ENCODE data around the gene UBP1.

The UBP1 gene

DNA sequence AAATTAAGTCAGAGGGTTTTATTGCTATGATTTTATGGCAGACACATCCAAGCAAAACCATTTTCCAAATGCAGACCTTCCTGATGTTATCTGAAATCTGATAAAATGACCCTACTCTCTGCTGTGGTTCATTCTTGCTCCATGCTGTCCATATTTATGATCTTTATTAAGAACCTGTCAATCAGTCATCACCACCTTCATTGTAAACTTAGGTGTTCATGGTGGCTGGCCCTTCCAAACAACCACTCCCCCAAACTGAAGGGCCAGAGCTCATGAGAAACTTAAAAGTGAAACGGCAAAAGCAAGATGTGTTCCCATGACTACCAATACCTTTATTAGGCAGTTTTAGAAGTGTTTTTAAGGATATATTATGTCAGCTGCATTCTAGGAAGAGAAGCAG, 53.6 kb downstream of the UBP1 start:
- DNase-seq (ENCODE audit: extremely low read depth, insufficient read length) = no peak
- H3K27me3 ChIP-seq (replicated peaks; ENCODE audit: control insufficient read depth, insufficient read depth, low read length) = no peaks in the 10 kb centered on the region
- no peak overlapping the region for H3K4me3 ChIP-seq (replicated peaks; ENCODE audit: low read depth, low read length)
- peaks cover 9% of the 10 kb centered on the region for H3K36me3 ChIP-seq (ENCODE audit: control insufficient read depth, insufficient read depth, low read length)
- TF ChIP-seq, protein P1, sequence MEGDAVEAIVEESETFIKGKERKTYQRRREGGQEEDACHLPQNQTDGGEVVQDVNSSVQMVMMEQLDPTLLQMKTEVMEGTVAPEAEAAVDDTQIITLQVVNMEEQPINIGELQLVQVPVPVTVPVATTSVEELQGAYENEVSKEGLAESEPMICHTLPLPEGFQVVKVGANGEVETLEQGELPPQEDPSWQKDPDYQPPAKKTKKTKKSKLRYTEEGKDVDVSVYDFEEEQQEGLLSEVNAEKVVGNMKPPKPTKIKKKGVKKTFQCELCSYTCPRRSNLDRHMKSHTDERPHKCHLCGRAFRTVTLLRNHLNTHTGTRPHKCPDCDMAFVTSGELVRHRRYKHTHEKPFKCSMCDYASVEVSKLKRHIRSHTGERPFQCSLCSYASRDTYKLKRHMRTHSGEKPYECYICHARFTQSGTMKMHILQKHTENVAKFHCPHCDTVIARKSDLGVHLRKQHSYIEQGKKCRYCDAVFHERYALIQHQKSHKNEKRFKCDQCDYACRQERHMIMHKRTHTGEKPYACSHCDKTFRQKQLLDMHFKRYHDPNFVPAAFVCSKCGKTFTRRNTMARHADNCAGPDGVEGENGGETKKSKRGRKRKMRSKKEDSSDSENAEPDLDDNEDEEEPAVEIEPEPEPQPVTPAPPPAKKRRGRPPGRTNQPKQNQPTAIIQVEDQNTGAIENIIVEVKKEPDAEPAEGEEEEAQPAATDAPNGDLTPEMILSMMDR (IDR thresholded peaks at IDR 0.05; ENCODE audit: insufficient read depth, low read length, poor library complexity, severe bottlenecking) = no peak

DNA sequence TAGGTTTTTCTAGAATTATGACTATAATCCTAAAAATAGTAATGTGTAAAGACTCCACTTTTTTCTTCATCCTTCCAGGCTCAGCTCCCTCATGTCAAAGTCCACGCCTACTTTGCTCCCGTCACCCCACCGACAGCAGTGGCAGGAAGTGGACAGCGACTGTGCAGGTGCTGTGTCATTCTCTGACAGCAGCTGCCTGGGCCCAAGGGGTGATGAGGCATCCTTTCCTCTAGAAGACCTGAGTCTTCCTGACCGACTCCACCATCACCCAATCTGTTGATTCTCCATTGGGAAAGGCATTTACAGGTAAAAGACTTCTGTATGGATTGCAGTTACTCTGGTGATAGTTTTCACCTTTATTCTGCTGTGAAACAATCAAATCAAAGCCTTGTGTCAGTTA, 54.8 kb downstream of the UBP1 start:
- DNase-seq (ENCODE audit: extremely low read depth, insufficient read length) = no peak
- H3K4me3 ChIP-seq (replicated peaks; ENCODE audit: low read depth, low read length) = no peak overlapping the region
- TF ChIP-seq, protein P1 (IDR thresholded peaks at IDR 0.05; ENCODE audit: insufficient read depth, low read length, poor library complexity, severe bottlenecking) = no peak
- no peaks in the 10 kb centered on the region for H3K27me3 ChIP-seq (replicated peaks; ENCODE audit: control insufficient read depth, insufficient read depth, low read length)
- H3K36me3 ChIP-seq (ENCODE audit: control insufficient read depth, insufficient read depth, low read length) = peaks cover 7% of the 10 kb centered on the region

DNA sequence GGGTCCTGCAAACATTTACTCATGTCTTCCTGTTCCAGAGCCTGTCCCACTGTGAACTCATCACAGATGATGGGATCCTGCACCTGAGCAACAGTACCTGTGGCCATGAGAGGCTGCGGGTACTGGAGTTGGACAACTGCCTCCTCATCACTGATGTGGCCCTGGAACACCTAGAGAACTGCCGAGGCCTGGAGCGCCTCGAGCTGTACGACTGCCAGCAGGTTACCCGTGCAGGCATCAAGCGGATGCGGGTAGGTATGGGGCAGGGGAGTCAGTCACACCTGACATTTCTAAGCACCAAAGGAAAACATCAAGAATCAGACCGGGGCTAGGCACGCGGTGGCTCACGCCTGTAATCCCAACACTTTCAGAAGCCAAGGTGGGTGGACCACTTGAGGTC, 56.3 kb downstream of the UBP1 start:
- Histone ChIP-seq H3K27me3 (replicated peaks; ENCODE audit: control insufficient read depth, insufficient read depth, low read length) (no peaks in the 10 kb centered on the region), H3K4me3 (replicated peaks; ENCODE audit: low read depth, low read length) (no peak overlapping the region), H3K36me3 (ENCODE audit: control insufficient read depth, insufficient read depth, low read length) (peaks cover 3% of the 10 kb centered on the region)
- DNase-seq (ENCODE audit: extremely low read depth, insufficient read length) = no peak
- TF ChIP-seq, protein P1 (IDR thresholded peaks at IDR 0.05; ENCODE audit: insufficient read depth, low read length, poor library complexity, severe bottlenecking) = no peak

DNA sequence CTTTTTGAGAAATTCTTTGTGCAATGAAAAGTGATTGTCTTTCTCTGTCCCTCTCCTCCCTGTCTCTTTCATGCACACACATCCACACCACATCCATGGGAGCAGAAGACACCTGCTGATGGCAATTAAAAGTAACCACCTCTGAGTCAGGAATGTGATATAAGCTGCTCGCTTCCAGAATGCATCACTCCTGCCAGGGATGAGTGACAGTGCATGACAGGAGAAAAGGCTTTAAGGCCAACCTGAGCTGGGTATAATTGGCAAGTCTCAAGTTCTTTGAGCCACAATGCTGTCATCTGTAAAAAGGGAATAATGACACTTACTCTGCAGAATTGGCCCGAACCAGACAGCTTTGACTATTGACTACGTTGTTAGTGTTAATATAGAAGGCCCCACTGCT, 59.6 kb downstream of the UBP1 start:
- no peak for DNase-seq (ENCODE audit: extremely low read depth, insufficient read length)
- Histone ChIP-seq H3K36me3 (ENCODE audit: control insufficient read depth, insufficient read depth, low read length) (peaks cover 1% of the 10 kb centered on the region; the same call in 1 of the 2 replicates), H3K4me3 (replicated peaks; ENCODE audit: low read depth, low read length) (no peak overlapping the region), H3K27me3 (replicated peaks; ENCODE audit: control insufficient read depth, insufficient read depth, low read length) (no peaks in the 10 kb centered on the region)
- TF ChIP-seq, protein P1 (IDR thresholded peaks at IDR 0.05; ENCODE audit: insufficient read depth, low read length, poor library complexity, severe bottlenecking) = no peak

DNA sequence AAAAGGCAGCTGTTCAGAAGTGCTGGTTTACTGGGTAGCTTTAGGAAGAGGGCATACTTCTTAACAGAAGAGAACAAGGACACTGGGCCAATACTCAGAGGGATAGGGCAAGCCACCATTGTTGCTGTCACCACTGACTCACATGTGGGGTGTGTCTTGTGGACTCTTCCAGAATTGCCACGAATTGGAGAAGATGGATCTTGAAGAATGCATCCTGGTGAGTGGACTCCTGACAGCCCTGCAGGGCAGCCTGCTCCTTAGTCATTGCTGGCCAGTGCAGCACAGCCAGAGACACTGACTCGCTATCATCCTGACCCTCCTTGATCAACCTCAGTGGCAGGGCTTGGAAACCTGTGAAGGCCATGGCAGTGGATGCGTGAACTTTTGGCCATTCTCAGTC, 62.3 kb downstream of the UBP1 start:
- TF ChIP-seq, protein P1 (IDR thresholded peaks at IDR 0.05; ENCODE audit: insufficient read depth, low read length, poor library complexity, severe bottlenecking) = no peak
- no peaks in the 10 kb centered on the region for H3K36me3 ChIP-seq (ENCODE audit: control insufficient read depth, insufficient read depth, low read length)
- no peak for DNase-seq (ENCODE audit: extremely low read depth, insufficient read length)
- H3K27me3 ChIP-seq (replicated peaks; ENCODE audit: control insufficient read depth, insufficient read depth, low read length) = no peaks in the 10 kb centered on the region
- no peak overlapping the region for H3K4me3 ChIP-seq (replicated peaks; ENCODE audit: low read depth, low read length)

- H3K4me3 ChIP-seq (replicated peaks; ENCODE audit: low read depth, low read length) = no peak overlapping the region
- no peaks in the 10 kb centered on the region for H3K36me3 ChIP-seq (ENCODE audit: control insufficient read depth, insufficient read depth, low read length)
- TF ChIP-seq, protein P1 (IDR thresholded peaks at IDR 0.05; ENCODE audit: insufficient read depth, low read length, poor library complexity, severe bottlenecking) = peak; percentile 21
- DNase-seq (ENCODE audit: extremely low read depth, insufficient read length) = no peak
- no peaks in the 10 kb centered on the region for H3K27me3 ChIP-seq (replicated peaks; ENCODE audit: control insufficient read depth, insufficient read depth, low read length)
These were observed 62.7 kb downstream of the UBP1 start for GRCh38 chr3:33377489-33377888.
